NCI-H460 (cell line): ENCODE results near the gene HOMEZ. TPM values are rescaled to one million over a fixed set of nuclear protein-coding genes. Genes with fewer than 3 reads are reported as not detected.
A peak's percentile ranks its signal among the peaks of the same experiment; 100 is the strongest.

Source experiments
- DNase-seq: peaks from one replicate; pipeline ENCODE4 v3.0.0-alpha.2; 2016; ENCODE audit warnings: low read depth; ENCODE audit errors: extremely low read depth
- total RNA-seq: library from RNA; depleted of rRNA; stranded (reverse); fragments of >200 nt; shearing (Covaris generic); gene quantifications from 2 replicates; pipeline ENCODE4 v1.2.3, GENCODE V29; 2014

HOMEZ gene
- total RNA-seq, 1 experiment from 2014 or later: 7.1 TPM

DNA sequence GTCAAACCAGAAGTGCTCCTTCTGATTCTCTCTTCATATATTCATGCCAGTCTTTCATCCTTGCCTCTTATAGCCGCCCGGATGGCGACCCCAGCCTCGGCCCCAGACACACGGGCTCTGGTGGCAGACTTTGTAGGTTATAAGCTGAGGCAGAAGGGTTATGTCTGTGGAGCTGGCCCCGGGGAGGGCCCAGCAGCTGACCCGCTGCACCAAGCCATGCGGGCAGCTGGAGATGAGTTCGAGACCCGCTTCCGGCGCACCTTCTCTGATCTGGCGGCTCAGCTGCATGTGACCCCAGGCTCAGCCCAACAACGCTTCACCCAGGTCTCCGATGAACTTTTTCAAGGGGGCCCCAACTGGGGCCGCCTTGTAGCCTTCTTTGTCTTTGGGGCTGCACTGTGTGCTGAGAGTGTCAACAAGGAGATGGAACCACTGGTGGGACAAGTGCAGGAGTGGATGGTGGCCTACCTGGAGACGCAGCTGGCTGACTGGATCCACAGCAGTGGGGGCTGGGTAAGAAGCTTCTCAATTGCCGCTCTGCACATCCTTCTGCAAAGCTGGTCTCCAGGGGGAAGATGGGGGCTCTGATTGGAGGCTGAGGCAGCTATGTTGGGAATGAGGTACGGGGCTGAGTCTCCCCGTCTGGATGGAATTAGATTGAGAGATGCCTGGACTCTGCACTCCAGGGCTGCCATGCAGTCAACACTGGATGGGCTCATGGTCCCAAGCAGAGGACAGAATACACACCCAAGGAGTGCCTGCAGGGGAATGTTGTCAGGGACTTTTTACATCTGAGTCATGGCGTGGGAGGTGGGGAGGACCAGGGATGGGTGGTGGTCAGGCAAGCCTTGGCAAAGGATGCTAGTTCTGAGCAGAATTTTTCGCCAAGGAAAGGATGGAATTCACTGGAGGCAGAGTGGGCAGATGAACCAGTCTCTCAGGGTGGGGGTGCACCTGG, 22.0 kb upstream of the HOMEZ start:
- DNase-seq: no peak

DNA sequence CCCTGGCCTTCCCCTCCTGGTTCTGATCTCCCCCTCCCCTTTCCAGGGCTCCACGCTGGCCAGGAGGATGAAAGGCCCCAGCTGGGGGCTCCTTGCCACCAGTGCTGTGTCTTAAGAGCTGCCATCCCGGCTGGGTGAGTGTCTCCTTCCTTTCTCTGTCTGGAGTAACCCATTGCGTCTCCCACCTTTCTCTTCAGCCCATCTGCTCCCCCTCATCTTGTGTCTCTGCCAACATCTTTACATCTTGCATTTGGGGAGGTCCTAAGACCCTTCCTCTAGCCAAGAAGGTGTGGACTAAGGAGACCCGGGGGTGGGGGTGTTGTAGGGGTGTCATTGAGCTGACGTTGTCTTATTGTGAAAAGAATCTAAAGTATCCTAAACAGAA, 21.2 kb upstream of the HOMEZ start:
- DNase-seq: no peak

DNA sequence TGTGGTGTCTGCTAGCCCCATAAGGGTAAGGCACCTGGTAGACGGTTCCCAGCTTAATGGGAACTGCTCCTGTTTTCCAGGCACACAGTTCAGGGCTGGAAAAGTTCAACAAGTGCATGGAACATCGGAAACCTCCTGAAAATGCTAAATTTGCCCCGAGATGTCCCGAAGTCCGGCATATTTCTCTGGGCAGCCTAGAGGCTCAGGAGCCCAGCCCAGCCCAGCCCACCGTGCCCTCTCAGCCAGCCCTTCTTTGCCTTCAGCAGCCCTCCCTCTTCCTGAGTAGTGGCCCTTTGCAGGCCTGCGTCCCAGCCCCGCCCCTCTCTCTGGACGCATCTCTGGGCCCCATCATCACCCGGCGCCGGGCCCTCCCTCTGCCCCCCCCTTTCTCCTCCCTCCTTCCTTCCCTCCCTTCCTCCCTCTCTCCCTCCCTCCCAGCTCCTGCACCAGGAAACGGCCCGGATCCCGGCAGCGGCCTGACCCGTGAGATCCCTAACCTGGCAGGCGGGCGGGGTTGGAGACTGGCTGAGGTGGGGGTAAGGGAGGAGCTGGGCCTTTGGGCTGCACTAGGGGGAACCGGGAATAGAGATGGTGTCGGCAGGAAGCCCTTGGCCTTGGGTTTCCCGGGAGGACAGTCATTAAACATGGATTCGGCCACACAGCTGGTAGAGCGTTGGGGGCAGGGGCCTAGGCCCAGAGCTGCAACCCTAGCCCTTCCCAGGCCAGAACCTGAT, 20.6 kb upstream of the HOMEZ start, which contains the start of gene BCL2L2:
Gene BCL2L2 (plus strand): TSS at position 422 of the 734 bp plus-strand sequence. CDS start 935 bp downstream, outside the sequence.
- peak; percentile 88 for DNase-seq

DNA sequence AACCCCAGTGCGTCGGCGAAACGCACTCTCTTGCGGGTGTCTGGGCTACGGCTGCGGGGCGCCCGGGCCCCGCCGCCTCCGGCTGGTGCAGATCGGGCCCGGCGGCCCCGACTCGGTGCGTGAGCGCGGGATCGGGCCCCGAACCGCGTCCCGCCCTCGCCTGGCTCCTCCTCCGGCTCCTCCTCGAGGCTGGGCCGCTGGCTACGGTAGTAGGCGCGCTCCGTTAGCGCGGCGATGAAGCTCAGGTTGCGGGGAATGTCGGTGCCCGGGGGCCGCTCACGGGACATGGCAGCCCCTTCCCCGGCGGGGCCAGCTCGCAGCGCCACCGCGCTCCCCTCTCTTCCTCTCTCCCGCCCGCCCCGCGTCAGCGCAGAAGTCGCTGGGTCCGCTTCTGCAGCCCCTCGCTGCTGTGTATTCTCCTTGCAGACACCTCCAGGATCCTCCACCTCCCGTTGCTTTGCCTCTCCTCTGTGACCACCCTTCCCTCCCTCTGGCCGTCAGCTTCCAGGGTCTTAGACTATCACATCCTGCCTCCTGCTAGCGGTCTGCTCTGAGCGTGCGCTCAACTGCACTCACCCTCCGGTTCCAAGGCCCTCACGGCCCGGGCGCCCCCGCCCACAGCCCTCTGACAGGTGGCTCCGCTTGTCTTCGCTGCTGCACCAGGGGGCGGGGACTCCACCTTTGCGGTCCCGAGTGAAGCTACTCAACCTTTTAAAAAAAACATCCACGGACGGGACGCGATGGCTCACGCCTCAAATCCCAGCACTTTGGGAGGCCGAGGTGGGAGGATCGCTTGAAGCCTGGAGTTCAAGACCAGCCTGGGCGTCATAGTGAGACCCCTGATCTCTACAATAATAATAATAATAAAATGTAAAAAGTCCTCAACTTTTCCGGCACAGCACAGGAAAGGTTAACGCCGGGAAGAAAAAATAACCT, 16.6 kb upstream of the HOMEZ start, which contains the start of gene PPP1R3E:
Gene PPP1R3E (minus strand): TSS at position 570 of the 936 bp plus-strand sequence. CDS start 283 bp downstream, at position 287.
- no peak for DNase-seq

DNA sequence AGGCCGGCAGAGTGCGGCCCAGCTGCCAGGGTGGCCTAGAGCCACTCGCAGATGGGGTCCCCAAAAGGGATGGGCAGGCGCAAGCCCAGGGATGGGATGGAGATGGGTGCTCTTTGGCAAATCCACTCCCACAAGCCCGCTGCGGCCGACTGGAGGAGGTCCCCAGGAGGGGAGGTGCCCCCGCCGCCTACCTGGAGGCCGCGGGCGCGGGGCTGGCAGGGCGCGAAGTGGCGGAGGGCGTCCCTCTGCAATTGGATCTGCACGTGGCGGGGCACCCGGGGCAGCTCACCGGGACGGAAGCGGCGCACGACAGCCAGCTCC, 16.0 kb upstream of the HOMEZ start:
- no peak for DNase-seq

DNA sequence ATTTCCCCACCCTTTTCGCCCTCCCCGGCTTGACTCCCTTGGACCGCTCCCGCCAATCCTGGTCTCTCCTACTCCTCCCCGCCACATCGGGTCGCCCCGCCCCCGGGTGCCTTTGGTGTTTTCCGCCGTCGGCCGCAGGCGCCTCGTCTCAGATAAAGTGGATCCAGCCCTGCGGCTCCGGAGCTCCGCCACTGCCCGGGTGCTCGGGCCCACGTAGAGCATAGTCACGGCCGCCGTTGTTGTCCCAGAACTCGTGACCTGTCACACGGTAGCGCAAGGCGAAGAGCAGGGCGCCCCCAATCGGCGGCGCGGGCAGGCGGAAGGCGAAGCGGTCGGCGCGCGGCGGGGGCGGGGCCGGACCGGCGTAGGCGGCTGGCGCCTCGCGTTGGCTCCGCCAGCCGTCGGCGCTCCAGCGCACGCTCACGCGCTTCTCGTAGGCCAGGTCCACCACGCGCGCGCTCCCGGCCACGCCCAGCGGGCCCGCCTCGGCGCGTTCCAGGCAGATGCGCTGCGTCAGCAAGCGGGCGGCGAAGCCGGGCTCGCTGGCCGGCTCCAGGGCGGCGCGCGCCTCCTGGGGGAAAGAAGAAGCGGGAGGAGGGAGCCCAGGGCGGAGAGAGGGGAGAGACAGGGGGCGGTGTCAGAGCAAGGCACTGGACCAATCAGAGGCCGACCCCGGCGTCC, 15.5 kb upstream of the HOMEZ start:
- DNase-seq: peak; percentile 97

DNA sequence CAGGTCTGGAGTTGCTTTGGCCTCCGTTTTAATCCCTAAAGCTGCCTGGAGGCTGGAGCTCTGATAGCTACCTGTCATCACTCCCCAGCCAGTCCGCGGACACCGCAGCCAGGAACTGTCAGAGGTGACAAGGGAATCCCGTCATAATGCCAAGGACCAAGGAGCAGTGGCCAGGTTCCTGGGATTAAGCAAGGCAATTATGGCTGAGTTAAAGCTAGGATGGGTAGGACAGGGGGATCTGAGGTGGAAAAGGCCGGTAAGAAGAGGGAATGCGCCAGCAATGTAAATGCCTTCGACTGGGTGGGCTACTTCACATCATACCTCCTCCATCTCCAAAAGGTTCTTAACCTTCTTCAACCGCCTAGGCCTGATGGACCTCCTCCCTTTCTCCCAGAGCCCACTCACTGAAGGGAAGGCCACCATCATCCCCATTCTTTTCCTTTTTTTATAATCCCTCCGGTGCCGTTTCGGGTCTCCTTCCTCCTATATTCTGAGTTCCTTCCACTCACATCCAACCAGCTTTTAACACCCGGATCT, 14.8 kb upstream of the HOMEZ start:
- DNase-seq: no peak

DNA sequence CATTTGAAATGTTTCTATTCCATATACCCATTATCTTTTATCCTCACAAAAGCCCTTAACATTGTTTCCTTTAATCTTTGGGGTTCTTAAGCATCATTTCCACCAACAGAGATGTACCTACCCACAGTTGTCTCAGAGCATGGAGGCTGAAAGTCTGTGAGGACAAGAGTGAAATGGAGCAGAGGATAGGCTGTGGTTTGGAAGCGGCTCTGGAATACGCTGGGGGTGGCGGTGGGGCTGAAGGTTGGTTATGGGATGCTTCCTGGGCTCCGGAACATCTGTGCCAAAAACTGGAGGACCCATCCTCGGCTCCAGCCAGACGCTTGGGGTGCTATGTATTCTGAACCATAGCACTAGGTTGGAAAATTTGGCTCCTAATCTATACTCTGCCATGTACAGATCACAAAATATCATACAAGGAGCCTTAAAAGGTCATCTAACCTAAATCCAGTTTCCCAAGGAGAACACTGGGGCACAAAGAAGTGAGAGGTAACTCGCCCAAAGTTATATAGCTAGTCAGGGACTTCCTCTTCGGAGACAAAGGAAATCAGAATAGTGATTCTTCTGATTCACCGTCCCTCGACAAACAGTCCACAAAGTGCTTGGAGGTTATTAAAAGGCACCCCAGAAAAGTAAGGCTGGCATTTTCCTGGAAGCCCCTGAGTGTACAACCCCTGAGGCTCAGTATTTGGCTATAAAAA, 14.2 kb upstream of the HOMEZ start:
- DNase-seq: no peak

DNA sequence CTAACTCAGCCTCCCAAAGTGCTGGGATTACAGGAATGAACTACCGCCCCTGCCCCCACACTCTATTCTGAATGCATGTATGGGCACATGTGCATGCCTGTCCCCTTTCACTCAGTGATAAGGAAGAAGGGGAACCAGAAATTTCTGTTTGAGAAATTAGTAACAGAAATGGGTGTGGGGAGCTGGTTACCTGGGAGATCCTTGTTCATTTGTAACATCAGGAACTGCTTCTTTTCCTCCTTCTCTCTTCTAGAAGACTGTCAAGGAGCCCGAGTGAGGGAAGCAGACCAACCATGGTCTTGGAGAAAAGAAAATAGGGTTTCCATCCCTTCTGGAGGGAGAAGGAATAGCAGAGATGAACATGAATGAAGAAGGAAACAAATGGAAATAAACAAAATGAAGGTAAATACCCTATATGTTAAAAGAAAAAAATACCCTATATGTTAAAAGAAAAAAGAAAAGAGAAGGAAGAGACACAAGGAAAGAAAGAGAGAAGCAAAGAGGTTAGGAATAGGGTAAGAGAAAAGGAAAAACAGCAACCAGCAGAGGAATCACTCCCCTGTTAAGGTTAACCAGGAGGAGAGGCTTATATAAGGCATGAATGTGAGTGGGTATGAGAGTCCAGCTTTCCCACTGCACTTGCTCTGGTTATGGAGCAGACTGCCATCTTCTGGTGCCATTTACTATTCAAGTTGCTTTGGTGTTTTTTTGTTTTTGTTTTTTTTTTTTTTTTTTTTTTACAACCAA, 13.5 kb upstream of the HOMEZ start:
- no peak for DNase-seq

DNA sequence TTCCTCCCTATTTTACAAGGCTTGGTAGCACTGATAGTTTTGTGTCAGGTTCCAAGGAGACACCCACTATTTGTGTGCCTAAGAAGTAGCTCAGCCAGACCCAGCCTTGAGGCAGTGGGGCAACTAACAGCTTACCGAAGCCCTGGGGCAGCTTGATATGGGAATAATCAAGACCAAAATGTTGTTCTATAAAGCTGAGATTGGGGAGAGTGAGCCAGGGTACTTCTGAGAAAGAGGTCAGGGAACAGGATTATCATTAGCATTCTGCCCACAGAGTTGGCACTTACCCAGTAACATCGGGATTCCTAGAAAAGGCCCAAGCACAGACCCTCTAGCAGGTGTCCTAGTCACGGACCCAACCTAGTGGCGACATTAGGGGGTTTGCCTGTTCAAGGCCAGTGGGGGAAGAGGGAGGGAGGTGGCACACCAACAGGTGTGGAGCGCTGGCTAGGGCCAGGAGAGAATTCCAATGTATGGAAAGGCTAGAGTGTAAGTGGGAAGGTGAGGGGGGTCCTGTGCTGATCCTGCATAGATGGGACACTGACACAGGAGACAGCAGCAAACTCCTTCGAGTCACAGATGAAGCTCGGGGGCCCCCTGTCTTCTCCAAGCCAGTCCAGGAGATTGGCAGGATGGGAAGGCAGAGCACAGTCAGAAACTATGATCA, 11.8 kb upstream of the HOMEZ start:
- DNase-seq: no peak

DNA sequence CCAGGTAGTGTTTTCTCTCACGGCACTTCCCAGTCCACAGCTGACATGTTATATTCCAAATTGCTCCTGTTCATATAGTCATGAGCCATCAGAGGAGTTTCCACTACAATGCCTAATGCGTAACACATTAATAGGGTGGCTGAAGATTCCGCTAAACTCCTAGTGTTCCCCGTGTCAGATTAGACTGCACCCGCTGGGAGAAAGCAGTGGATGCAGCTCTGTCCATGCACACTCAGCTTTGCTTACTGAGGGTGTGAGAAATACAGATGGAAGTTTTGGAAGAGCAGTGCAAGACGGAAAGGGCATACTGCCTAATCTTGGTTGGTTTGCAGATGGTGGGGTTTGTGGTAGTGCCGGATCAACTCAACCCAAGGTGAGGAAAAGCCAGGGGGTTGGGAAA, 11.2 kb upstream of the HOMEZ start:
- DNase-seq: no peak

DNA sequence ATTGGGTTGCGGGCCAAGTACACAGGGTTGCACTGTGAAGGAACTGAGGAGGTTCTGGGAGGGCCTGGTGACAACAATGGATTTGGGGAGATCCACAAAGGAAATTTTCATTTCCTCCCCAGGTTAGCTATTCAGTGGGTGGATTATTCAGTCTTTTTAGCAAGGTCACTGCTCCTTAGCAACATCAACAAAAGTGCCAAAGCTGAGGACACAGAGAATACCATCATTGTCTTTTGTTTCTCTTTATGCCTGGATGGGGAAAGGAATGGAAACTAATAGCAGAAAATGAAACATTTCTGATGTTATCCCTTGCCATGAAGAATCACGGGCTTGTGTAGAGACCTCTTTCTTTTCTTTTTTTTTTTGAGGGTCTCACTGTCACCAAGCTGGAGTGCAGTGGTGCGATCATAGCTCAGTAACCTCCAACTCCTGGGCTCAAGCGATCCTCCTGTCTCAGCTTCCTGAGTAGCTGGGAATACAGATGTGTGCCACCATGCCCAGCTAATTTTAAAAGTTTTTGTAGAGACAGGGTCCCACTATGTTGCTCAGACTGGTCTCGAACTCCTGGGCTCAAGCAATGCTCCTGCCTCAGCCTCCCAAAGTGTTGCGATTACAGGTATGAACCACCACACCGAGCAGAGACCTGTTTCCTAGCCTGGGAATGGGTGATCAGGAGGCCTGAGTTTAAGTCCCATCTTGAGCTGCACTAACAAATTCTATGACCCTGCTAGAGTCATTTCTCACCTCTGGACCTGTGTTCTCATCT, 10.3 kb upstream of the HOMEZ start:
- no peak for DNase-seq

DNA sequence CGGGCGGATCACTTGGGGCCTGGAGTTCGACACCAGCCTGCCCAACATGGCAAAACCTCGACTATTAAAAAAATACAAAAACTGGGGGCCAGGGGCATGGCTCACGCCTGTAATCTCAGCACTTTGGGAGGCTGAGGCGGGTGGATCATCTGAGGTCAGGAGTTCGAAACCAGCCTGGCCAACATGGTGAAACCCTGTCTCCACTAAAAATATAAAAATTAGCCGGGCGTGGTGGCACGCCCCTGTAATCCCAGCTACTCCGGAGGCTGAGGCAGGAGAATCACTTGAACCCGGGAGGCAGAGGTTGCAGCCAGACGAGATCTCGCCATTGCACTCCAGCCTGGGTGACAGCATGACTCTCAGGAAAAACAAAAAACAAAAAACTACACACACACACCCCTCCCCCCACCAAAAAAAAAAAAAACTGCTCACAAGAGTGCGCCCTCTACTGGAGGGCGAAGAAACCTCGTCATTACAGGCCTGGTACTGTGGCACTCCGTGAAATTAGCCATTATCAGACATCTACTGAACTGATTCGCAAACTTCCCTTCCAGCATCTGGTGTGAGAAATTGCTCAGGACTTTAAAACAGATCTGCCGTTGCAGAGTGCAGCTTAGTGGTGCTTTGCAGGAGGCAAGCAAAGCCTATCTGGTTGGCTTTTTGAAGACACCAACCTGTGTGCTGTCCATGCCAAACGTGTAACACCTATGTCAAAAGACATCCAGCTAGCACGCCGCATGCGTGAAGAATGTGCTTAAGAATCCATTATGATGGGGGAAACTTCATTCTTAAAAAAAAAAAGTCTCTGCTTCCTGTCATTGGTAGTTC, 9.0 kb upstream of the HOMEZ start:
- peak; percentile 61 for DNase-seq

DNA sequence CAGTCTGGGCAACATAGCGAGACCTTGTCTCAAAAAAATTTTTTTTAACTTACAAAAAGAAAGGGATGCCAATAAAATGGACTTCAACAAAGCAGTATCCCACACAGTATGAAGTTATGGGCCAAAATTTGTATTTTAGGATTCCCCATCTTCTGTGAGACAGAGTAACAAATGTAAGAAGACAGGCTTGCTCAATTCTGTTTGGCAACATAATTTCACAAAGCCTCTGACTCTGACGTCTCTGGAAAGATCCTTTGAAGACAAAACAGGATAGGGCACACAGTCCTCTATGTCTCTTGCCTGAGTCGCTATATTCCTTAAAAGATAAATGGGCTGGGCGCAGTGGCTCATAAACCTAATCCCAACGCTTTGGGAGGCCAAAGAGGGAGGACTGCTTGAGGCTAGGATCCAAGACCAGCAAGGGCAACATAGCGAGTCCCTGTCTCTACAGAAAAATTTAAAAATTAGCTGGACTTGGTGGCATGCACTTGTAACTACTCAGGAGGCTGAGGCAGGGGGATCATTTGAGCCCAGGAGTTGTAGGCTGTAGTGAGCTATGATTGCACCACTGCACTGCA, 1.1 kb upstream of the HOMEZ start:
- no peak for DNase-seq

DNA sequence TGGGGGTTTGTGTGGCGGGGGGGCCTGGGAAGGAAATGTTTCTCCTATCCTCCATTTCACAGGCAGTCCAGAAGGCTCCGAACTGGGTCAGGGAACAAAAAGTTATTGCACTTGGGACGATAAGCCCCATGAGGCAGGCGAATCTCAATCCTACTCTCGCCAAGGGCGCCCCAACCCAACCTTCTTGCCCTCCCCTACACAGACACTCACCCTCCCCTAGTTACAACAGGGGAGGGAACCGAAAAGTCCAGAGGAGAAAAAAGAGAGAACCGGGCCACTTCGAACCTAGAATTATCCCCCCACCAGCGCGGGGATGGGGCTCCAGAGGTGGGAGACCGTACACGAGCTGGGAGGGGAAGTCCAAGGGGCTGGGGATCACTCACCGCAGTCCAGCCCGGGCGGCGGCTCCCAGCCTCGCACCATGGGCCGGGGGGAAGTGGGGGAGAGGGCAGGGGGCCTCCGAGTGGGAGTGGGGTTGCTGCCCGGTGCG, 357 bp downstream of the HOMEZ start:
- no peak for DNase-seq
